GM19468 (cell line): ENCODE data around the gene KATNB1.
A peak's percentile ranks its signal among the peaks of the same experiment; 100 is the strongest.

Source experiments
- ATAC-seq: cut with Tn5 transposase; IDR thresholded peaks from one replicate; pipeline ENCODE4 v1.9.1; 2021; ENCODE audit warnings: mild to moderate bottlenecking, moderate library complexity, moderate number of reproducible peaks; ENCODE audit not compliant: unreplicated experiment; ENCODE audit errors: extremely low read depth

The KATNB1 gene

GRCh38 chr16:57754354-57755060, 18.9 kb downstream of the KATNB1 start:
- no peak for ATAC-seq

GRCh38 chr16:57755061-57755684, 19.6 kb downstream of the KATNB1 start:
- no peak for ATAC-seq

- no peak for ATAC-seq
Measured at GRCh38 chr16:57755726-57756423, 20.3 kb downstream of the KATNB1 start.

- no peak for ATAC-seq
Measured at GRCh38 chr16:57756424-57757325, 21.1 kb downstream of the KATNB1 start.

- ATAC-seq: peak; percentile 69
Measured at GRCh38 chr16:57757326-57757786, 21.8 kb downstream of the KATNB1 start.

GRCh38 chr16:57757883-57758282, 22.3 kb downstream of the KATNB1 start:
- ATAC-seq: no peak

- ATAC-seq: no peak
Measured at GRCh38 chr16:57758331-57759117, 23.0 kb downstream of the KATNB1 start.

GRCh38 chr16:57759131-57759530, 23.6 kb downstream of the KATNB1 start:
- no peak for ATAC-seq

GRCh38 chr16:57759541-57760356, 24.2 kb downstream of the KATNB1 start:
- no peak for ATAC-seq

- ATAC-seq: no peak
Measured at GRCh38 chr16:57760357-57761160, 25.0 kb downstream of the KATNB1 start.

- ATAC-seq: no peak
Measured at GRCh38 chr16:57761301-57761700, 25.7 kb downstream of the KATNB1 start.

GRCh38 chr16:57761957-57762356, 26.4 kb downstream of the KATNB1 start:
- no peak for ATAC-seq

GRCh38 chr16:57762365-57763040, 26.9 kb downstream of the KATNB1 start:
- no peak for ATAC-seq

- ATAC-seq: no peak
Measured at GRCh38 chr16:57763285-57764005, 27.9 kb downstream of the KATNB1 start.

- ATAC-seq: no peak
Measured at GRCh38 chr16:57764006-57764340, 28.4 kb downstream of the KATNB1 start.

- ATAC-seq: no peak
Measured at GRCh38 chr16:57764341-57765159, 29.0 kb downstream of the KATNB1 start.
